GM18909 (cell line): ENCODE results near the gene SNX24.

Experiments used
- ATAC-seq: cut with Tn5 transposase; IDR thresholded peaks from one replicate; pipeline ENCODE4 v1.9.1; 2021; ENCODE audit warnings: mild to moderate bottlenecking; ENCODE audit not compliant: unreplicated experiment, poor library complexity

Gene SNX24

GRCh38 chr5:122915717-122916461 is 70.5 kb downstream of the SNX24 start:
- peak; percentile 98 for ATAC-seq

- ATAC-seq: no peak
Observed at GRCh38 chr5:122916490-122916889, 71.1 kb downstream of the SNX24 start.

GRCh38 chr5:122919969-122920368 is 74.6 kb downstream of the SNX24 start:
- ATAC-seq: no peak

- ATAC-seq: no peak
Observed at GRCh38 chr5:122921826-122922225, 76.4 kb downstream of the SNX24 start.

- no peak for ATAC-seq
Observed at GRCh38 chr5:122924203-122924602, 78.8 kb downstream of the SNX24 start.

GRCh38 chr5:122924719-122925395 is 79.4 kb downstream of the SNX24 start:
- no peak for ATAC-seq

- ATAC-seq: no peak
Observed at GRCh38 chr5:122929001-122929400, 83.6 kb downstream of the SNX24 start.

GRCh38 chr5:122929980-122930379 is 84.6 kb downstream of the SNX24 start:
- ATAC-seq: no peak

- ATAC-seq: no peak
Observed at GRCh38 chr5:122933956-122934355, 88.5 kb downstream of the SNX24 start.

GRCh38 chr5:122936088-122936487 is 90.7 kb downstream of the SNX24 start:
- ATAC-seq: no peak

GRCh38 chr5:122937914-122938313 is 92.5 kb downstream of the SNX24 start:
- no peak for ATAC-seq

GRCh38 chr5:122940890-122941289 is 95.5 kb downstream of the SNX24 start:
- ATAC-seq: no peak

GRCh38 chr5:122941737-122942136 is 96.3 kb downstream of the SNX24 start:
- ATAC-seq: no peak

GRCh38 chr5:122942164-122942914 is 96.9 kb downstream of the SNX24 start:
- ATAC-seq: no peak

GRCh38 chr5:122943050-122943698 is 97.8 kb downstream of the SNX24 start:
- peak; percentile 41 for ATAC-seq

GRCh38 chr5:122944051-122944450 is 98.6 kb downstream of the SNX24 start:
- no peak for ATAC-seq

- no peak for ATAC-seq
Observed at GRCh38 chr5:122947372-122947771, 102.0 kb downstream of the SNX24 start.

GRCh38 chr5:122947772-122948171 is 102.4 kb downstream of the SNX24 start:
- ATAC-seq: no peak

- no peak for ATAC-seq
Observed at GRCh38 chr5:122948319-122948718, 102.9 kb downstream of the SNX24 start.

- ATAC-seq: no peak
Observed at GRCh38 chr5:122951658-122952057, 106.2 kb downstream of the SNX24 start.

GRCh38 chr5:122954719-122955118 is 109.3 kb downstream of the SNX24 start:
- ATAC-seq: no peak
